ENCODE results near the gene POGLUT2.

POGLUT2 gene

GRCh38 chr13:102798581-102799425 lies at the start of gene POGLUT2, which contains the start of gene BIVM:
Gene POGLUT2, minus strand, starts transcription at chr13:102798976. Its CDS starts 306 bp downstream, at chr13:102798670.
Gene BIVM, plus strand, starts transcription at chr13:102799119. Its CDS starts 8,149 bp downstream, at chr13:102807268.
- peak; percentile 98 for DNase-seq (ENCODE audit: low spot score)

- DNase-seq (ENCODE audit: low spot score) = no peak
These were observed 48.8 kb upstream of the POGLUT2 start for GRCh38 chr13:102847272-102848234.

- no peak for DNase-seq (ENCODE audit: low spot score)
These were observed 47.7 kb upstream of the POGLUT2 start for GRCh38 chr13:102846261-102847015.

GRCh38 chr13:102845630-102846260 lies 47.0 kb upstream of the POGLUT2 start, which contains the start of gene ERCC5:
Gene ERCC5, plus strand, starts transcription at chr13:102846032. Its CDS starts 235 bp downstream, at chr13:102846267.
- DNase-seq (ENCODE audit: low spot score) = peak; percentile 82

- no peak for DNase-seq (ENCODE audit: low spot score)
These were observed 46.5 kb upstream of the POGLUT2 start for GRCh38 chr13:102845289-102845629.

GRCh38 chr13:102839462-102839861 lies 40.7 kb upstream of the POGLUT2 start:
- no peak for DNase-seq (ENCODE audit: low spot score)

- no peak for DNase-seq (ENCODE audit: low spot score)
These were observed 40.2 kb upstream of the POGLUT2 start for GRCh38 chr13:102838982-102839381.

GRCh38 chr13:102838273-102838672 lies 39.5 kb upstream of the POGLUT2 start:
- DNase-seq (ENCODE audit: low spot score) = no peak

- DNase-seq (ENCODE audit: low spot score) = no peak
These were observed 37.7 kb upstream of the POGLUT2 start for GRCh38 chr13:102836471-102836870.

- DNase-seq (ENCODE audit: low spot score) = no peak
These were observed 31.9 kb upstream of the POGLUT2 start for GRCh38 chr13:102830646-102831045.

- DNase-seq (ENCODE audit: low spot score) = peak; percentile 61
These were observed 27.3 kb upstream of the POGLUT2 start for GRCh38 chr13:102825921-102826706.

- no peak for DNase-seq (ENCODE audit: low spot score)
These were observed 26.6 kb upstream of the POGLUT2 start for GRCh38 chr13:102825400-102825799.

GRCh38 chr13:102817907-102818306 lies 19.1 kb upstream of the POGLUT2 start:
- DNase-seq (ENCODE audit: low spot score) = no peak

- no peak for DNase-seq (ENCODE audit: low spot score)
These were observed 18.5 kb upstream of the POGLUT2 start for GRCh38 chr13:102817241-102817640.

GRCh38 chr13:102816708-102817107 lies 17.9 kb upstream of the POGLUT2 start:
- no peak for DNase-seq (ENCODE audit: low spot score)

- no peak for DNase-seq (ENCODE audit: low spot score)
These were observed 17.0 kb upstream of the POGLUT2 start for GRCh38 chr13:102815788-102816187.

GRCh38 chr13:102814793-102815192 lies 16.0 kb upstream of the POGLUT2 start:
- DNase-seq (ENCODE audit: low spot score) = no peak

GRCh38 chr13:102814025-102814607 lies 15.3 kb upstream of the POGLUT2 start:
- no peak for DNase-seq (ENCODE audit: low spot score)

GRCh38 chr13:102812611-102813287 lies 14.0 kb upstream of the POGLUT2 start:
- DNase-seq (ENCODE audit: low spot score) = peak; percentile 19

- no peak for DNase-seq (ENCODE audit: low spot score)
These were observed 8.9 kb upstream of the POGLUT2 start for GRCh38 chr13:102807699-102808098.

All from AG08396 (cell line).